ENCODE results near the gene ZW10.
"Not testable (repeated sequence)": the region's sequence is repeated elsewhere in the genome, so short reads cannot be mapped to it uniquely, and the experiment has no call there.

ZW10 gene

GRCh38 chr11:113725913-113726312, 47.6 kb downstream of the ZW10 start:
- TF ChIP-seq POU2F2 (IDR thresholded peaks at IDR 0.05; ENCODE audit: low read depth, low read length), result no peak
- TF ChIP-seq PAX5 (IDR thresholded peaks at IDR 0.05; ENCODE audit: insufficient read depth, low read length, severe bottlenecking), result no peak
- TF ChIP-seq POLR2AphosphoS5 (IDR thresholded peaks at IDR 0.05; ENCODE audit: low read depth, low read length), result no peak
- TF ChIP-seq TAF1 (IDR thresholded peaks at IDR 0.05; ENCODE audit: low read depth, low read length), result no peak
- DNase-seq (ENCODE audit: insufficient read length, low spot score), result no peak

GRCh38 chr11:113725407-113725806, 48.1 kb downstream of the ZW10 start:
- no peak for FAIRE-seq
- TF ChIP-seq POLR2A (IDR thresholded peaks at IDR 0.05; ENCODE audit: low read depth, low read length) (no peak), POLR2AphosphoS5 (IDR thresholded peaks at IDR 0.05; ENCODE audit: low read depth, low read length) (no peak), POU2F2 (IDR thresholded peaks at IDR 0.05; ENCODE audit: low read depth, low read length) (no peak), TAF1 (IDR thresholded peaks at IDR 0.05; ENCODE audit: low read depth, low read length) (no peak), SPI1 (IDR thresholded peaks at IDR 0.05; ENCODE audit: low read depth, low read length) (no peak), PAX5 (IDR thresholded peaks at IDR 0.05; ENCODE audit: insufficient read depth, low read length, severe bottlenecking) (no peak)
- DNase-seq (ENCODE audit: insufficient read length, low spot score), result no peak

More at GRCh38 chr11:113725913-113726312, 47.6 kb downstream of the ZW10 start:
- FAIRE-seq, result no peak

- no peak for DNase-seq (ENCODE audit: insufficient read length, low spot score)
- TF ChIP-seq POLR2AphosphoS5 (IDR thresholded peaks at IDR 0.05; ENCODE audit: low read depth, low read length), result no peak
- no peak for TF ChIP-seq POLR2A (IDR thresholded peaks at IDR 0.05; ENCODE audit: low read depth, low read length)
- TF ChIP-seq PAX5 (IDR thresholded peaks at IDR 0.05; ENCODE audit: insufficient read depth, low read length, severe bottlenecking), result no peak
- TF ChIP-seq TAF1 (IDR thresholded peaks at IDR 0.05; ENCODE audit: low read depth, low read length), result no peak
- TF ChIP-seq POU2F2 (IDR thresholded peaks at IDR 0.05; ENCODE audit: low read depth, low read length), result no peak
- no peak for TF ChIP-seq SPI1 (IDR thresholded peaks at IDR 0.05; ENCODE audit: low read depth, low read length)
- no peak for FAIRE-seq
Observed at GRCh38 chr11:113724778-113725177, 48.7 kb downstream of the ZW10 start.

DNA sequence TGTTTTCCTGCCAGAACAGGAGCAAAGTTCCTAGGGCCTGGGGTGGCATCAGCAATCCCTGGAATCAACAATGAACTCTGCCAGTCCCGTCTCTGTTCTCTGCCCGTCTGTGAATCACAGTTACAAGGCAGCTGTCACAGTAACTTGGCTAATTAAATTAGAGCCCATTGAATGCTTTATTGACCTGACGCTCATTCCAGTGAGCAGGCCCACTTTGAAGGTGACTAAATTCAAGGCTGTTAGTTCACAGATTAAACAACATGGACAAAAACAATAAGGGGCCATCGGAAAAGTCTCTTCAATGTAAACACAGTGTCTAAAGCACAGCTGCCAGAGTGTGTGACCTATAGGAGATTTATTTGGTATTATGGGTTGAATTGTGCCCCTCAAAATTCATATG, 49.7 kb downstream of the ZW10 start:
- no peak for FAIRE-seq
- TF ChIP-seq TAF1 (IDR thresholded peaks at IDR 0.05; ENCODE audit: low read depth, low read length) (no peak), POLR2A (IDR thresholded peaks at IDR 0.05; ENCODE audit: low read depth, low read length) (no peak), POU2F2 (IDR thresholded peaks at IDR 0.05; ENCODE audit: low read depth, low read length) (no peak), POLR2AphosphoS5 (IDR thresholded peaks at IDR 0.05; ENCODE audit: low read depth, low read length) (no peak), SPI1 (IDR thresholded peaks at IDR 0.05; ENCODE audit: low read depth, low read length) (no peak)

GRCh38 chr11:113722934-113723333, 50.6 kb downstream of the ZW10 start:
- FAIRE-seq (no peak), DNase-seq (ENCODE audit: insufficient read length, low spot score) (no peak)
- no peak for TF ChIP-seq POLR2AphosphoS5 (IDR thresholded peaks at IDR 0.05; ENCODE audit: low read depth, low read length)
- no peak for TF ChIP-seq TAF1 (IDR thresholded peaks at IDR 0.05; ENCODE audit: low read depth, low read length)
- no peak for TF ChIP-seq PAX5 (IDR thresholded peaks at IDR 0.05; ENCODE audit: insufficient read depth, low read length, severe bottlenecking)
- TF ChIP-seq SPI1 (IDR thresholded peaks at IDR 0.05; ENCODE audit: low read depth, low read length), result no peak
- TF ChIP-seq POU2F2 (IDR thresholded peaks at IDR 0.05; ENCODE audit: low read depth, low read length), result no peak
- TF ChIP-seq POLR2A (IDR thresholded peaks at IDR 0.05; ENCODE audit: low read depth, low read length), result no peak

More for the DNA sequence above, 49.7 kb downstream of the ZW10 start:
- no peak for DNase-seq (ENCODE audit: insufficient read length, low spot score)

DNA sequence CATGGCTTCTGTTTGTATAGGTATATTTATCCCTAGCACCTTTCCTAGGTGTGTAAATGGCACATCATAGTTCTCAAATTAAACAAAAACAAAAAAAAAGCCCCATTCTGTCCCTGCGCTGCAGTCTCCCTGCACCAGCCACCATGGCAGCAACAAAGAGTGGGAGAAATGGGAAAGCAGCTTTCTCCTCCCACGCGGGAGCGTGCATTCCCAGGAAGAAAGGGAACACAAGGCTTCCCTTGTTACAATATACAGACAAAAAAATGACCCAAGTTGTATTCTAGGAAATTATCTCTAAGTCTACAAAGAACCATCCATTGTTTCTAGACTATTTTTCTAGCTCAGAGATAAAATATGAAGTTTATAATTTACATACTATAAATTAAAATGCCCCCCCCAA, 51.3 kb downstream of the ZW10 start:
- DNase-seq (ENCODE audit: insufficient read length, low spot score), result no peak
- FAIRE-seq, result no peak
- TF ChIP-seq PAX5 (IDR thresholded peaks at IDR 0.05; ENCODE audit: insufficient read depth, low read length, severe bottlenecking) (no peak), SPI1 (IDR thresholded peaks at IDR 0.05; ENCODE audit: low read depth, low read length) (no peak), POLR2A (IDR thresholded peaks at IDR 0.05; ENCODE audit: low read depth, low read length) (no peak), POU2F2 (IDR thresholded peaks at IDR 0.05; ENCODE audit: low read depth, low read length) (no peak), POLR2AphosphoS5 (IDR thresholded peaks at IDR 0.05; ENCODE audit: low read depth, low read length) (no peak), TAF1 (IDR thresholded peaks at IDR 0.05; ENCODE audit: low read depth, low read length) (no peak)

DNA sequence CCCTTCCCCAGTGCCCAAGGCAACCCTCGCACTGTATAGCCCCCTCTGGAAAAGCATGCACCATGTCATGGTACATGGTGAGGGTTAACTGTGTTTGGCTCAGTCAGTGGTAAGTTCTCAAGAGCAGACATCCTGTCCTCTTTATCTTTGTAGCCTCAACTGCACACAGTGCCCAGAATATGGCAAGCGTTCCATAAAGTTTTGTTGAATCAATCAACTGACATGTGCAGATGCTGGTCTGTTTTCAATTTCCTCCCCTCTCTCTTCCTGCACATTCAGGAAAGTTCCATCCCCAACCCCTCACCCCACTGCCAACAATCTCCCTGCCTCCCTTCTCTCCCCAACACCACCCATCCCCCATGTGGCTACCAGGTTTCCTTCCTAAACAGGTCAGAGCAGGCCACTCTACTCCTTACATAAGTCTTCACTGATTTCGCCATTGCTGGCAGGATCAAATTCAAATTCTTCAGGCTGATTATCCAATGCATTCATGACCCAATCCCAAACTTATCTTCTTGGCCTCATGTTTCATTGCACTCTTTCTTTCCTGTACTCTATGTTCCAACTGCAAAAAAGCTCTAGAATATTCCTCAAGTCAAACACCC, 51.9 kb downstream of the ZW10 start:
- TF ChIP-seq POLR2AphosphoS5 (IDR thresholded peaks at IDR 0.05; ENCODE audit: low read depth, low read length) (no peak), PAX5 (IDR thresholded peaks at IDR 0.05; ENCODE audit: insufficient read depth, low read length, severe bottlenecking) (no peak), POLR2A (IDR thresholded peaks at IDR 0.05; ENCODE audit: low read depth, low read length) (no peak), POU2F2 (IDR thresholded peaks at IDR 0.05; ENCODE audit: low read depth, low read length) (no peak), TAF1 (IDR thresholded peaks at IDR 0.05; ENCODE audit: low read depth, low read length) (no peak), SPI1 (IDR thresholded peaks at IDR 0.05; ENCODE audit: low read depth, low read length) (no peak)
- FAIRE-seq (no peak), DNase-seq (ENCODE audit: insufficient read length, low spot score) (no peak)

GRCh38 chr11:113720478-113720877, 53.0 kb downstream of the ZW10 start:
- DNase-seq (ENCODE audit: insufficient read length, low spot score); FAIRE-seq: not testable (repeated sequence)

DNA sequence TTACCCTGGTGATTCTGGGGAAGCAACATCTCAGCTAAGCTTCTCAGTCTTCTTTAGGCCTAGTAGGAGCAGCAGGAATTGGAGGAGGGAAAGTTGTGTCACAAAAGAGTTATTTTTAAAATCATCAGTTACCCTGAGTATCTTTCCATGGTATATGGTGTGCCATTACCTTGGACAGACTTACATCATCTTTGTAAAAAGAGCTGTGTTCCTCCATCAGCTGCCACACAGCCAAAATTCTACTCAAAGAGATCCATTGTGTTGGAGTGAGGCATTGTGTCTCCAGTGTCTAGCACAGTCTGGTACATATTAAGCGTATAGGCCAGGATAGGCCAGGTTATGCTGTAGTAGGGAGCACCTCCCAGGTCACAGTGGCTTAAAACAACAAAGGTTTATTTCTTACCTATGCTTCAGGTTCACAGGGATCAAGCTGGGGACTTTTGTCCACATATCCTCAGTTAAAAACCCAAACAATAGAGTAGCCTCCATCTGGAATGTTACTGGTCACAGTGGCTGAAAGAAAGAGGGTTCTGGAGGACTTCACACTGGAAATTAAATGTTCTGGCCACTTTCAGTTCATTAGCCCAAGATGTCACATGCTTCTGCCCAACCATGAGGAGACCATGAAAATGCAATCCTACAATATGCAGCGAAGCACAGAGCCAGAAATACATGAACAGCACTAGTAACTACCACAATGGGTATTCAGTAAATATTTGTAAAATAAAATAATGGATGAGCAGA, 57.4 kb downstream of the ZW10 start:
- FAIRE-seq (no peak), DNase-seq (ENCODE audit: insufficient read length, low spot score) (no peak)
- TF ChIP-seq SPI1 (IDR thresholded peaks at IDR 0.05; ENCODE audit: low read depth, low read length) (no peak), TAF1 (IDR thresholded peaks at IDR 0.05; ENCODE audit: low read depth, low read length) (no peak), PAX5 (IDR thresholded peaks at IDR 0.05; ENCODE audit: insufficient read depth, low read length, severe bottlenecking) (no peak), POLR2AphosphoS5 (IDR thresholded peaks at IDR 0.05; ENCODE audit: low read depth, low read length) (no peak), POU2F2 (IDR thresholded peaks at IDR 0.05; ENCODE audit: low read depth, low read length) (no peak), POLR2A (IDR thresholded peaks at IDR 0.05; ENCODE audit: low read depth, low read length) (no peak)

GRCh38 chr11:113715273-113715672, 58.2 kb downstream of the ZW10 start:
- FAIRE-seq (no peak), DNase-seq (ENCODE audit: insufficient read length, low spot score) (no peak)
- TF ChIP-seq TAF1 (IDR thresholded peaks at IDR 0.05; ENCODE audit: low read depth, low read length) (no peak), POU2F2 (IDR thresholded peaks at IDR 0.05; ENCODE audit: low read depth, low read length) (no peak)

Measured in GM12891 (cell line).